ENCODE measurements around the gene GSTM1.

DNA sequence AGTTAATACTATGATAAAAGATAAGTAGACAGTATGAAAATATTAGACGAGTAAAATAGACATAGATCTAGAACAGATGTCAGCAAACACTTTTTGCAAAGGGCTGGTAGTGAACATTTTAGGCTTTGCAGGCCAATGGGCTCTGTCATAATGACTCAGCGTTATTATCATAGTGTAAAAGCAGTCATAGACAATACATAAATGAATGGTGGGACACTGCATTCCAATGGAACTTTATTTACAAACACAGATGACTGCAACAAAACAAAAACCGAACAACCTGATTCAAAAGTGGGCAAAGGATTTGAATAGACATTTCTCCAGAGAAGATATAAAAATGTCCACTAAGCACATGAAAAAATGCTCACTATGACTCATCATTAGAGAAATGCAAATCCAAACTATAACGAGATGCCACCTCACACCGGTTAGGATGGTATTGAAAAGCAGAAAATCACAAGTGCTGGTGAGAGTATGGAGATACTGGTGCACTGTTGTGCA, 31.8 kb downstream of the GSTM1 start:
- TF ChIP-seq, protein P1, sequence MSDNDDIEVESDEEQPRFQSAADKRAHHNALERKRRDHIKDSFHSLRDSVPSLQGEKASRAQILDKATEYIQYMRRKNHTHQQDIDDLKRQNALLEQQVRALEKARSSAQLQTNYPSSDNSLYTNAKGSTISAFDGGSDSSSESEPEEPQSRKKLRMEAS (IDR thresholded peaks at IDR 0.05), result no peak
- TF ChIP-seq EP300 (IDR thresholded peaks at IDR 0.05; ENCODE audit: borderline replicate concordance in 1 of 2, low read depth in 2 of 2, low read length in 2 of 2) (no peak), CHD1 (IDR thresholded peaks at IDR 0.05; ENCODE audit: low read depth, low read length) (no peak)
- TF ChIP-seq, protein P2, sequence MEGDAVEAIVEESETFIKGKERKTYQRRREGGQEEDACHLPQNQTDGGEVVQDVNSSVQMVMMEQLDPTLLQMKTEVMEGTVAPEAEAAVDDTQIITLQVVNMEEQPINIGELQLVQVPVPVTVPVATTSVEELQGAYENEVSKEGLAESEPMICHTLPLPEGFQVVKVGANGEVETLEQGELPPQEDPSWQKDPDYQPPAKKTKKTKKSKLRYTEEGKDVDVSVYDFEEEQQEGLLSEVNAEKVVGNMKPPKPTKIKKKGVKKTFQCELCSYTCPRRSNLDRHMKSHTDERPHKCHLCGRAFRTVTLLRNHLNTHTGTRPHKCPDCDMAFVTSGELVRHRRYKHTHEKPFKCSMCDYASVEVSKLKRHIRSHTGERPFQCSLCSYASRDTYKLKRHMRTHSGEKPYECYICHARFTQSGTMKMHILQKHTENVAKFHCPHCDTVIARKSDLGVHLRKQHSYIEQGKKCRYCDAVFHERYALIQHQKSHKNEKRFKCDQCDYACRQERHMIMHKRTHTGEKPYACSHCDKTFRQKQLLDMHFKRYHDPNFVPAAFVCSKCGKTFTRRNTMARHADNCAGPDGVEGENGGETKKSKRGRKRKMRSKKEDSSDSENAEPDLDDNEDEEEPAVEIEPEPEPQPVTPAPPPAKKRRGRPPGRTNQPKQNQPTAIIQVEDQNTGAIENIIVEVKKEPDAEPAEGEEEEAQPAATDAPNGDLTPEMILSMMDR (IDR thresholded peaks at IDR 0.05; ENCODE audit: control extremely low read depth in 1 of 3, insufficient read depth in 1 of 3, low read depth in 1 of 3, low read length in 3 of 3), result no peak
